ENCODE measurements around the gene VAT1L.

GRCh38 chr16:77790009-77790372 is 1.6 kb downstream of the VAT1L start:
- TF ChIP-seq POLR2A (IDR thresholded peaks at IDR 0.05; ENCODE audit: low read length) (no peak), GATA1 (IDR thresholded peaks at IDR 0.05; ENCODE audit: low read depth, low read length) (no peak)
